ENCODE measurements around the gene SORCS1.

The SORCS1 gene

GRCh38 chr10:107163881-107164861, at the start of gene SORCS1:
SORCS1 (minus strand) TSS chr10:107164706.
- no peak for TF ChIP-seq POLR2AphosphoS5 (IDR thresholded peaks at IDR 0.05; ENCODE audit: borderline replicate concordance, low read depth, low read length)
- TF ChIP-seq FOXP2 (optimal IDR thresholded peaks at IDR 0.05; ENCODE audit: control extremely low read depth, extremely low read length, insufficient read depth), result no peak
- no peak for TF ChIP-seq EZH2 (IDR thresholded peaks at IDR 0.05)
- no peak within 1 kb of the TSS for H3K9ac ChIP-seq (ENCODE audit: insufficient read length)

GRCh38 chr10:107214261-107214660, 49.8 kb upstream of the SORCS1 start:
- no peak overlapping the region for H3K9ac ChIP-seq (ENCODE audit: insufficient read length)
- H3K4me3 ChIP-seq, result no peak overlapping the region
- TF ChIP-seq POLR2AphosphoS5 (IDR thresholded peaks at IDR 0.05; ENCODE audit: borderline replicate concordance, low read depth, low read length) (no peak), EZH2 (IDR thresholded peaks at IDR 0.05) (no peak), FOXP2 (optimal IDR thresholded peaks at IDR 0.05; ENCODE audit: control extremely low read depth, extremely low read length, insufficient read depth) (no peak)
- H3K36me3 ChIP-seq (ENCODE audit: insufficient read depth, low read length), result no peaks in the 10 kb centered on the region
- no peak for DNase-seq (ENCODE audit: low read depth, low spot score)
- H3K27ac ChIP-seq, result no peak overlapping the region
- H3K9me3 ChIP-seq (ENCODE audit: low read depth, low read length), result no peaks in the 10 kb centered on the region

More at GRCh38 chr10:107163881-107164861, at the start of gene SORCS1:
- DNase-seq (ENCODE audit: low read depth, low spot score), result no peak
- Histone ChIP-seq H3K9me3 (ENCODE audit: low read depth, low read length) (no peaks in the 10 kb centered on the region), H3K36me3 (ENCODE audit: insufficient read depth, low read length) (no peaks in the 10 kb centered on the region), H3K4me3 (peak within 1 kb of the TSS; percentile 70), H3K27ac (no peak within 1 kb of the TSS)

GRCh38 chr10:107213861-107214260, 49.4 kb upstream of the SORCS1 start:
- H3K9me3 ChIP-seq (ENCODE audit: low read depth, low read length), result no peaks in the 10 kb centered on the region
- no peaks in the 10 kb centered on the region for H3K36me3 ChIP-seq (ENCODE audit: insufficient read depth, low read length)
- H3K4me3 ChIP-seq, result no peak overlapping the region
- H3K27ac ChIP-seq, result no peak overlapping the region
- no peak overlapping the region for H3K9ac ChIP-seq (ENCODE audit: insufficient read length)
- TF ChIP-seq FOXP2 (optimal IDR thresholded peaks at IDR 0.05; ENCODE audit: control extremely low read depth, extremely low read length, insufficient read depth) (no peak), POLR2AphosphoS5 (IDR thresholded peaks at IDR 0.05; ENCODE audit: borderline replicate concordance, low read depth, low read length) (no peak), EZH2 (IDR thresholded peaks at IDR 0.05) (no peak)
- no peak for DNase-seq (ENCODE audit: low read depth, low spot score)

- H3K9me3 ChIP-seq (ENCODE audit: low read depth, low read length), result no peaks in the 10 kb centered on the region
- no peak overlapping the region for H3K27ac ChIP-seq
- no peak overlapping the region for H3K9ac ChIP-seq (ENCODE audit: insufficient read length)
- DNase-seq (ENCODE audit: low read depth, low spot score), result no peak
- H3K4me3 ChIP-seq, result no peak overlapping the region
- H3K36me3 ChIP-seq (ENCODE audit: insufficient read depth, low read length), result no peaks in the 10 kb centered on the region
- TF ChIP-seq EZH2 (IDR thresholded peaks at IDR 0.05), result no peak
- TF ChIP-seq POLR2AphosphoS5 (IDR thresholded peaks at IDR 0.05; ENCODE audit: borderline replicate concordance, low read depth, low read length), result no peak
- TF ChIP-seq FOXP2 (optimal IDR thresholded peaks at IDR 0.05; ENCODE audit: control extremely low read depth, extremely low read length, insufficient read depth), result no peak
These were observed 42.3 kb upstream of the SORCS1 start for GRCh38 chr10:107206833-107207232.

GRCh38 chr10:107169516-107169915, 5.0 kb upstream of the SORCS1 start:
- H3K36me3 ChIP-seq (ENCODE audit: insufficient read depth, low read length), result no peaks in the 10 kb centered on the region

DNA sequence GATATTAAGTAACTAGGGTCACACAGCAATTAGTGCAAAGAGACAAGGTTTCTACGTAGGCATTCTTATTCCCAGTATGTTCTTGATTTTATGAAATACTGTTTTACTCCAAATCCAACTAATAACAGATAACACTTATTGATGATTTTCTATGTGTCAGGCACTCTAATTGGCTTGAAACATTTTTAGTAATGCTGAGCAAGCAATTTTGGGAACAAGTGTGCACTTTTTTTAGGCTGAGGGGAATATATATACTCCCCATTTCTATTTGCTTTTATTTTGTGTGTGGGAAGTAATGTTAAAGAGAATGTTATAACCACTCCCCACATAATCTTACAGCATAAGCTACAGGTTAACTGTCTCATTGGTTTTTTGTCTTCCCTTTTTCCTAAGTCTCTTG, 4.2 kb upstream of the SORCS1 start:
- Histone ChIP-seq H3K4me3 (no peak overlapping the region), H3K27ac (no peak overlapping the region), H3K9ac (ENCODE audit: insufficient read length) (no peak overlapping the region), H3K36me3 (ENCODE audit: insufficient read depth, low read length) (no peaks in the 10 kb centered on the region), H3K9me3 (ENCODE audit: low read depth, low read length) (no peaks in the 10 kb centered on the region)
- DNase-seq (ENCODE audit: low read depth, low spot score), result no peak
- TF ChIP-seq POLR2AphosphoS5 (IDR thresholded peaks at IDR 0.05; ENCODE audit: borderline replicate concordance, low read depth, low read length) (no peak), EZH2 (IDR thresholded peaks at IDR 0.05) (no peak), FOXP2 (optimal IDR thresholded peaks at IDR 0.05; ENCODE audit: control extremely low read depth, extremely low read length, insufficient read depth) (no peak)

More at GRCh38 chr10:107169516-107169915, 5.0 kb upstream of the SORCS1 start:
- Histone ChIP-seq H3K9ac (ENCODE audit: insufficient read length) (no peak overlapping the region), H3K9me3 (ENCODE audit: low read depth, low read length) (no peaks in the 10 kb centered on the region), H3K4me3 (no peak overlapping the region), H3K27ac (no peak overlapping the region)
- TF ChIP-seq FOXP2 (optimal IDR thresholded peaks at IDR 0.05; ENCODE audit: control extremely low read depth, extremely low read length, insufficient read depth) (no peak), EZH2 (IDR thresholded peaks at IDR 0.05) (no peak), POLR2AphosphoS5 (IDR thresholded peaks at IDR 0.05; ENCODE audit: borderline replicate concordance, low read depth, low read length) (no peak)
- DNase-seq (ENCODE audit: low read depth, low spot score), result no peak

GRCh38 chr10:107166403-107166802, 1.9 kb upstream of the SORCS1 start:
- no peak overlapping the region for H3K4me3 ChIP-seq
- TF ChIP-seq EZH2 (IDR thresholded peaks at IDR 0.05), result no peak
- no peak for TF ChIP-seq FOXP2 (optimal IDR thresholded peaks at IDR 0.05; ENCODE audit: control extremely low read depth, extremely low read length, insufficient read depth)
- no peak for TF ChIP-seq POLR2AphosphoS5 (IDR thresholded peaks at IDR 0.05; ENCODE audit: borderline replicate concordance, low read depth, low read length)
- H3K9me3 ChIP-seq (ENCODE audit: low read depth, low read length), result no peaks in the 10 kb centered on the region
- no peak overlapping the region for H3K27ac ChIP-seq
- no peaks in the 10 kb centered on the region for H3K36me3 ChIP-seq (ENCODE audit: insufficient read depth, low read length)
- no peak for DNase-seq (ENCODE audit: low read depth, low spot score)
- no peak overlapping the region for H3K9ac ChIP-seq (ENCODE audit: insufficient read length)

GRCh38 chr10:107164992-107165391, 486 bp upstream of the SORCS1 start:
- no peak for DNase-seq (ENCODE audit: low read depth, low spot score)
- Histone ChIP-seq H3K9me3 (ENCODE audit: low read depth, low read length) (no peaks in the 10 kb centered on the region), H3K27ac (no peak overlapping the region), H3K4me3 (peak overlapping the region; percentile 70), H3K36me3 (ENCODE audit: insufficient read depth, low read length) (no peaks in the 10 kb centered on the region), H3K9ac (ENCODE audit: insufficient read length) (no peak overlapping the region)
- TF ChIP-seq POLR2AphosphoS5 (IDR thresholded peaks at IDR 0.05; ENCODE audit: borderline replicate concordance, low read depth, low read length) (no peak), FOXP2 (optimal IDR thresholded peaks at IDR 0.05; ENCODE audit: control extremely low read depth, extremely low read length, insufficient read depth) (no peak), EZH2 (IDR thresholded peaks at IDR 0.05) (no peak)
